Hindlimb muscle (tissue), 1 donor: ENCODE data around the gene HIGD1A. TPM values are rescaled to one million over a fixed set of nuclear protein-coding genes. Genes with fewer than 3 reads are reported as not detected.

ENCODE experiments used
- DNase-seq: peaks from one replicate; pipeline ENCODE4 v3.0.0-alpha.2; 2013
- polyA plus RNA-seq: library from polyadenylated mRNA; unstranded; fragments of 120-200 nt; gene quantifications from one replicate; pipeline ENCODE4 v1.2.1, GENCODE V29; 2013; ENCODE audit not compliant: insufficient read length

Gene HIGD1A
- polyA plus RNA-seq, 1 donor, result 63.7 TPM

DNA sequence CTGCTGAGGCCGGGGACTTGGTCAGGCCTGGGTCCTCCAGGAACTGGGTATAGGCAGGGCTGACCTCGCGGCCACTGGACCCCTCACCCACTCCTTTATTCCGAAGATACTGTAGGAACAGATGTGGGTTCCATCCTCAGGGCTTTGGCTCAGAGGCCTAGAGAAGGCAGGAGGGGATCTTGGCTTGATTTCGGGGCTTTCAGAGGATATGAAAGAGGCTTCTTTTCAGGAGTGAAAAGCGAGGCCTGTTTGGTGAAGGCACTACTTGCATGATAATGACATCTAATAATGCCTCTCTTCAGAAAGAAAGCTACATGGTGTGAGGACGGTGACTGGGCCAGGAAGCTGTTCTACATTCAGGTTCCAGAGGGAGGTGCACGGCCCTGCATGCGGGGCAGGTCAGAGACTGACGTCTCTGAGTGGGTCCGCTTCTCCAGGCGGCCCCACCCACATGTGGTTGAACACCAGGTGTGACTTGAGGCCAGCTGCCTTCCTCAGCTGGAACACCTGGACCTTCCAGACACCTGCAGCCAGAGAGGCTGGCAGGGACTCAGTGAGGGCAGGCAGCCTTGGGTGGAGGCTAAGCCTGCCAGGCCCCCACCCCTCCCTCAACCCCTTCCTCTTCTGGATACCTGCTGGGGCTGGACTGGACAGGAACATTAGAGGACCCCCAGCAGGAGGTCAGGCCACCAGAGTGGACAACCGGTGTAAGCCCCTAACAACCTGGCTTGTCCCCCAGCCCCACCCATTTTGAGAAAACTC is 70.6 kb downstream of the HIGD1A start:
- DNase-seq, result no peak

Other genes with a start within 250 kb of the HIGD1A start
- 18.9 TPM for gene SEC22C, start 222.5 kb downstream of the HIGD1A start, polyA plus RNA-seq
- gene SS18L2, start 213.6 kb downstream of the HIGD1A start, polyA plus RNA-seq, result 10.6 TPM
- 80.3 TPM for gene NKTR, start 203.8 kb downstream of the HIGD1A start, polyA plus RNA-seq
- 37.8 TPM for gene ZBTB47, start 150.8 kb downstream of the HIGD1A start, polyA plus RNA-seq
- 206 TPM for gene KLHL40, start 119.0 kb downstream of the HIGD1A start, polyA plus RNA-seq
- gene HHATL, start 101.7 kb downstream of the HIGD1A start, polyA plus RNA-seq, result 70.3 TPM
- not detected for gene CCDC13, start 31.2 kb downstream of the HIGD1A start, polyA plus RNA-seq
- 0.49 TPM for gene ACKR2, start 5.0 kb upstream of the HIGD1A start, polyA plus RNA-seq
- gene CYP8B1, start 71.4 kb upstream of the HIGD1A start, polyA plus RNA-seq, result 0.05 TPM
- 15.8 TPM for gene ZNF662, start 101.7 kb upstream of the HIGD1A start, polyA plus RNA-seq
- gene GASK1A, start 174.8 kb upstream of the HIGD1A start, polyA plus RNA-seq, result 6.1 TPM